Heart right ventricle (tissue), 16 donors: ENCODE data around the gene PRND. TPM values are rescaled to one million over a fixed set of nuclear protein-coding genes. Genes with fewer than 3 reads are reported as not detected.

Source experiments
- ATAC-seq, 8 donors: fragments of 200-7000 bp; cut with Tn5 transposase; one replicate each; pipeline ENCODE4 v1.9.1; 2020; ENCODE audit warnings: mild to moderate bottlenecking in 8 of 8, moderate library complexity in 8 of 8, moderate number of reproducible peaks in 1 of 8
- DNase-seq, 2 donors: peaks; one replicate each; pipeline ENCODE4 v3.0.0-alpha.2; 2020
- H3K27ac ChIP-seq, 10 donors: fragments of 200-600 bp; sonication (generic) in 2 of 10; one replicate each; pipeline versions ENCODE4 v1.5.0 to v1.8.0; 2020 to 2022; ENCODE audit warnings: mild to moderate bottlenecking in 3 of 10
- H3K27me3 ChIP-seq, 7 donors: fragments of 200-600 bp; one replicate each; pipeline ENCODE4 v1.8.0; 2021 to 2022; ENCODE audit warnings: mild to moderate bottlenecking in 2 of 7
- H3K36me3 ChIP-seq, 9 donors: fragments of 200-600 bp; sonication (generic) in 1 of 9; one replicate each; pipeline versions ENCODE4 v1.5.0 to v1.8.0; 2020 to 2022; ENCODE audit warnings: mild to moderate bottlenecking in 2 of 9
- H3K4me1 ChIP-seq, 9 donors: fragments of 200-600 bp; sonication (generic) in 1 of 9; one replicate each; pipeline versions ENCODE4 v1.5.0 to v1.8.0; 2020 to 2022; ENCODE audit warnings: mild to moderate bottlenecking in 4 of 9
- H3K4me3 ChIP-seq, 10 donors: fragments of 200-600 bp; sonication (generic) in 2 of 10; one replicate each; pipeline versions ENCODE4 v1.5.0 to v1.8.0; 2020 to 2022; ENCODE audit warnings: mild to moderate bottlenecking in 7 of 10, moderate library complexity in 2 of 10
- H3K9me3 ChIP-seq, 11 donors: fragments of 200-600 bp in 10 of 11; sonication (generic) in 2 of 11; one replicate each; pipeline versions ENCODE4 v1.5.0 to v1.8.0; 2013 to 2022; ENCODE audit warnings: mild to moderate bottlenecking in 2 of 11, control low read depth in 1 of 11, moderate library complexity in 1 of 11
- WGBS, 2 donors: extraction: QIAGEN DNeasy Blood & Tissue Kit; methylation state at CpG; one replicate each; pipeline ENCODE4 v1.1.7; 2013; ENCODE audit warnings: inconsistent platforms in 1 of 2; 5-methylcytosine and 5-hydroxymethylcytosine counted together
- intact Hi-C, 10 donors: fragments of 100-400 bp; cut with DNase I; formaldehyde crosslinking; loops; one replicate each; pipeline versions ENCODE4 v1.11.1 to v1.14.2; 2022
- polyA plus RNA-seq, 2 donors: library from polyadenylated mRNA; stranded (reverse); fragments of 200-250 nt; gene quantifications; one replicate each; pipeline ENCODE4 v1.2.3, GENCODE V29; 2013
- total RNA-seq, 10 donors: library from RNA; stranded (reverse); fragmentation: NEBNext Ultra II Directional in 3 of 10; extraction: Animal tissue kit (Norgen Biotek cat#: 25700) in 3 of 10; gene quantifications; one replicate each; pipeline versions ENCODE4 v1.2.1 to v1.2.4, GENCODE V29; 2021 to 2023
- TF ChIP-seq, protein P1 (sequence below), 9 donors: fragments of 200-600 bp; sonication (generic) in 2 of 9; IDR thresholded peaks; one replicate each; pipeline versions ENCODE4 v1.5.0 to v1.8.0; 2021 to 2022; ENCODE audit warnings: antibody characterized with exemption in 9 of 9, mild to moderate bottlenecking in 5 of 9, moderate library complexity in 1 of 9
- donor health status: Arrhythmogenic right ventricular cardiomyopathy.
- donor health status: ischemic (EF 13 %, LVEDD 7.1; RV severe dilation, severe dysfunction).
- donor health status: healthy with polysubstance abuse.
- donor health status: DM: no; HTN: yes; CAD: no.
- donor health status: DM: no; HTN: no; CAD: no.
- donor health status: ischemic (EF 25% LVEDD 6.9; RV normal size, moderate dysfunction).
- donor health status: ischemic (EF 25% LVEDD 5.7; RV mildly dilated, moderate dysfunction).
- donor health status: healthy.
- donor health status: DM: yes; HTN: yes; CAD: no.
- donor health status: Ischemic cardiomyopathy.
- donor health status: ischemic (EF 35%, LVEDD 5.7; RV mildly dilated, moderate dysfunction).
- donor health status: nonischemic (EF 11% LVEDD 7.7; RV severe dilation, severe dysfunction).
- donor health status: DM: yes; HTN: yes; CAD: no.
- donor health status: PGD.
- donor health status: ischemic (EF 29% LVEDD 5.4; RV normal size, mild dysfunction).
- donor health status: nonischemic (EF 23%, LVEDD 6.1; RV moderate dilation, normal function).

PRND gene
- total and polyA plus RNA-seq, 12 donors = 0.06 to 0.17 (median 0.10) TPM; not detected in 8

DNA sequence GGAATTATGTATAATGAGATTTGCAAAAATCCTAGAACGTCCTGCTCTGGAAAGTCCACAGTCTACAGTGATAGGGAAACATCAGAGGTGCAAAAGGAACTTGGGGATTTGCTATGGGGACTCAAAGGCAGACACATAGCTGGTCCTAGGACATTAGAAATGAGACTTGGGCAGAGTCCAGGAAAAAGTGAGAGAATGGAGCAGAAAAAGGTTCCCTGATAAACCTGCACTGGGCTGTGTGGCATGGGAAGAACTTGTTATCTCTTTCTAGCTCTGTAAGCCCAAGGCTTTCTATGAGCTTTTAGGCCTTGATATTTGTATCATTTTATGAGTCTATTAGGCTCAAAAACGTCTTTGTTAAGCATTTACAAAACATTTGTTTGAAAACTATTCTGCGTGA, 15.2 kb downstream of the PRND start:
- peaks cover 0 to 16% (median 0%) of the 10 kb centered on the region in 7 donors for H3K27me3 ChIP-seq
- TF ChIP-seq, protein P1, sequence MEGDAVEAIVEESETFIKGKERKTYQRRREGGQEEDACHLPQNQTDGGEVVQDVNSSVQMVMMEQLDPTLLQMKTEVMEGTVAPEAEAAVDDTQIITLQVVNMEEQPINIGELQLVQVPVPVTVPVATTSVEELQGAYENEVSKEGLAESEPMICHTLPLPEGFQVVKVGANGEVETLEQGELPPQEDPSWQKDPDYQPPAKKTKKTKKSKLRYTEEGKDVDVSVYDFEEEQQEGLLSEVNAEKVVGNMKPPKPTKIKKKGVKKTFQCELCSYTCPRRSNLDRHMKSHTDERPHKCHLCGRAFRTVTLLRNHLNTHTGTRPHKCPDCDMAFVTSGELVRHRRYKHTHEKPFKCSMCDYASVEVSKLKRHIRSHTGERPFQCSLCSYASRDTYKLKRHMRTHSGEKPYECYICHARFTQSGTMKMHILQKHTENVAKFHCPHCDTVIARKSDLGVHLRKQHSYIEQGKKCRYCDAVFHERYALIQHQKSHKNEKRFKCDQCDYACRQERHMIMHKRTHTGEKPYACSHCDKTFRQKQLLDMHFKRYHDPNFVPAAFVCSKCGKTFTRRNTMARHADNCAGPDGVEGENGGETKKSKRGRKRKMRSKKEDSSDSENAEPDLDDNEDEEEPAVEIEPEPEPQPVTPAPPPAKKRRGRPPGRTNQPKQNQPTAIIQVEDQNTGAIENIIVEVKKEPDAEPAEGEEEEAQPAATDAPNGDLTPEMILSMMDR (IDR thresholded peaks at IDR 0.05) = no peak
- intact Hi-C loops = loop anchor here in 1 of 10 donors (10.0 kb wide), 1 partner anchor 502 kb away; no protein-coding TSS in a partner anchor
- H3K27ac ChIP-seq = peak overlapping the region in 2 of 10 donors; percentile 1 to 9
- H3K36me3 ChIP-seq = no peaks in the 10 kb centered on the region
- no peaks in the 10 kb centered on the region for H3K4me1 ChIP-seq
- H3K4me3 ChIP-seq = no peak overlapping the region
- H3K9me3 ChIP-seq = no peaks in the 10 kb centered on the region
- ATAC-seq = peak in 5 of 8 donors; percentile 38 to 89 (median 73)
- no peak for DNase-seq
- WGBS, 2 donors = 68 to 75% methylated on average over 3 of the region's 3 CpGs

DNA sequence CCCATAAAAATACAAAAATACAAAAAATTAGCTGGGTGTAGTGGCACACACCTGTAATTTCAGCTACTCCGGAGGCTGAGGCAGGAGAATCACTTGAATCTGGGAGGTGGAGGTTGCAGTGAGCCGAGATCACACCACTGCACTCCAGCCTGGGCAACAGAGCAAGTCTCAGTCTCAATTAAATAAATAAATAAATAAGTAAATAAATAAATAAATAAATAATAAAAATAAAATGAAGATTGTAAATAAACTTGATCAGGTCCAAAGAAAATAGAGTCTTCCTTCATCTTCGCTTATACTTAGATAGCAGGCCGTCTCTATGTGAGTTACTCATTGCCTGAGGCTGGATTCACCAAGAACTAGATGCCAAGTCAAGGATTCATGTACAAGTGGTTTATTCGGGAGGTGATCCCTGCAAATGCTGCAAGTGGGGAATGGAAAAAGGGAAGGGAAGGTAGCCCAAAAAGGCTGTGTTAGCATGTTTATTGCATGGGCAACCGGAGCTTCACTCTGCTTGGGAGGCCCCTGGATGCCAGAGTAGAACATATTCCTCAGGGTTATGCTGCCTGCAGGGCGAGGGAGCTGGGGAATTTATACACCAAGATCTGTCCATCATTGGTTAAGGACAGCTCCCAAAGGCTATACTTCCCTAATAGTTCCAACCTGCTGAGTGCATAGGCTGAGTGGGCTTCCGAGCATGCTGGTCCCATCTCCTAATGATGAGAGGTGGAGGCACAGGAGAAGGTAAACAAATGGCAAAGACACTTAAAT, 16.3 kb downstream of the PRND start:
- TF ChIP-seq, protein P1 (IDR thresholded peaks at IDR 0.05) = no peak
- H3K27me3 ChIP-seq = peaks cover 0 to 11% (median 0%) of the 10 kb centered on the region in 7 donors
- no peak overlapping the region for H3K27ac ChIP-seq
- 95% methylated on average over 8 of the region's 8 CpGs for WGBS, 2 donors
- no peaks in the 10 kb centered on the region for H3K36me3 ChIP-seq
- intact Hi-C loops = loop anchor here in 1 of 10 donors (10.0 kb wide), 1 partner anchor 503 kb away; no protein-coding TSS in a partner anchor
- ATAC-seq (no peak), DNase-seq (no peak)
- no peaks in the 10 kb centered on the region for H3K9me3 ChIP-seq
- no peak overlapping the region for H3K4me3 ChIP-seq
- no peaks in the 10 kb centered on the region for H3K4me1 ChIP-seq

DNA sequence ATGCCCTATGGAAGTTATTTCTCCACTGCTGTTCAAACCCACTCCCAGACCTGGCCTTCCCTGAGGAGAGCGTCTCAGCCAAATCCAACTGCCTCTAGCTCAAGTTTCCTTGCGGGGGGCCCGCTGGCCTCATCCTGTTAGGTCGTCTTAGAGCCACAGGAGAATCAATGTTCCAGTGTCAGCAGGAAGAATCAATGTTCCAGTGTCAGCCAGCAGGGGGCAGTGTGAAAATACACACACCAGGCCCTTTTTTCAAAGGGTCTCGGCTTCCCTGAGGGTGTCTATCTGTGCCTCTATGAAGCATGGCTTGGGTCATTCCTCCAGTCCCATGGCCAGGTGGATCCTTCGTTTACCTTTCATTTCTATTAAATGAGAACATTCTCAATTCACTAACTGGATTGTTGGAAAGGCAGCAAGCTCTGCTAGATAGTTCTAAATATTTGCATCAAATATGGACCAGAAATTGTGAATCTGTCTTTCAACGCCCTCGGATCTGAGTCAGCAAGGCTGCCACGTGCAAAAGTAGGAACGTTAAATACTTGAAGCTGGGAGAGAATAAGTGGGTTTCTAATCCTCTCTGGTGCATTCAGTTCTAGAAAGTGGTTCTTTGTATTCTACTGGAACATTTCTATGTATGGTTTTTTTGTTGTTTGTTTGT, 19.2 kb downstream of the PRND start:
- ATAC-seq = peak in 2 of 8 donors; percentile 38 to 48
- 34 to 48% methylated on average over 10 of the region's 10 CpGs for WGBS, 2 donors
- no peak overlapping the region for H3K27ac ChIP-seq
- peak in 1 of 2 donors; percentile 34 for DNase-seq
- intact Hi-C loops = no loop called here
- H3K4me1 ChIP-seq = no peaks in the 10 kb centered on the region
- H3K9me3 ChIP-seq = no peaks in the 10 kb centered on the region
- peaks cover 0 to 5% (median 0%) of the 10 kb centered on the region in 7 donors for H3K27me3 ChIP-seq
- TF ChIP-seq, protein P1 (IDR thresholded peaks at IDR 0.05) = peak; percentile 36 to 86 (median 73)
- no peak overlapping the region for H3K4me3 ChIP-seq
- H3K36me3 ChIP-seq = no peaks in the 10 kb centered on the region

DNA sequence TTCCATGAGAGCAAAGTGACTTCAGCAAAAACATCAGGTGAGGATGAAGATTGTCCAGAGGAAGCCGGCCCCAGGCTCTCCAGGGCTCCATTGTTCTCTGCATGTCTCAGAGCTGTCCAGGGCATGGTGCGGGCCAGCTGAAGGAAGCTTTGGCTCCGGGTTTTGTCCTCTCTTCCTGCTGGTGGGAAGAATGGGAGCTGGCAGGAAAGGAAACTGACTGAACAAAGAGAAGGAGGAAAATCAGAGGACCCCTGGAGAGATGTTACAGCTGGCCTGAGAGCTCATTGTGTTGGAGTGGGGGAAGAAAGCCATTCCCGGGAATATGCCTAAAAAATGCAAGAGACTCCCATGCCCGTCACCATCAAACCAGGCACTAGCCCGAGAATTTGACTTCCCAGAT, 27.1 kb downstream of the PRND start:
- no peaks in the 10 kb centered on the region for H3K4me1 ChIP-seq
- peaks cover 0 to 12% (median 0%) of the 10 kb centered on the region in 7 donors for H3K27me3 ChIP-seq
- H3K36me3 ChIP-seq = no peaks in the 10 kb centered on the region
- WGBS, 2 donors = 51 to 54% methylated on average over 6 of the region's 6 CpGs
- ATAC-seq = no peak
- H3K27ac ChIP-seq = no peak overlapping the region
- peaks cover 0 to 7% (median 0%) of the 10 kb centered on the region in 11 donors for H3K9me3 ChIP-seq
- DNase-seq = no peak
- intact Hi-C loops = no loop called here
- H3K4me3 ChIP-seq = no peak overlapping the region
- TF ChIP-seq, protein P1 (IDR thresholded peaks at IDR 0.05) = no peak
